ENCODE data around the gene PTGES3L. TPM values are rescaled to one million over a fixed set of nuclear protein-coding genes. Genes with fewer than 3 reads are reported as not detected.
A peak's percentile ranks its signal among the peaks of the same experiment; 100 is the strongest.

Gene PTGES3L
- total RNA-seq, result 1 to 10 TPM; 1.4 to 2.7 TPM

DNA sequence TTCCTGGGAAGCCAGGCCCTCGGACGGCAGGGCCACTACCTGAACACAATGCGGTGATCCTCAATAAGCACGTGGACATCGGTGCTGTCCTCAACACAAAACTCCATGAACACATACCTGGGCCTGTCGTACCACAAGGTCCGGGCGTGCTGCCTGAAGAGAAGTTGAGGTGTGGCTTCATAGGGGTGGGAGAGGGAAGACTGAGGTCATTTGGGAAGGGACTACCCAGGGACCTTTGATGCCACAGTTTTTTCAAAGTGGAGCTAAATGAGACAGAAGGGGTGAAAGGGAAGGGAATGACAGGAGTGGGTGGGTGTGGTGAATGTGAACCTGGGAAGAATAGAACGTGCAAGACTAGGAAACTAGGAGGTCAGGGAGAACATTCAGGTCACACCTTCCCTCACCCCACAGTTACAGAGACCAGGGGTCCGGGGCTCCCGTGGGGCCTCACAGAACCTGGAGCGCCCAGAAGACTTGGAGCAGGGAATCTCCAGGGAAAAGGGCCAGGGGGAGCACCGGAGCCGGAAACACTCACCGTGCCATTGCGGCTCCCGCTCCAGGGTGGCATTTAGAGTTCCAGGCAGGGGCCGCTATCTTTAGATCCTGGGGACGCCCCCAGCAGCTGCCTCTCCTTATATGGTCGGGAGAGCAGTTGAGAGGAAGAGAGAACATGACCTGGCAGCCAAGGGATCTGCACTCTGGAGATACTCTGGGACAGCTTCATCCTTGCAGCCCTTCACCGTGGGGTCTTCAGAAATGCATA lies at the start of gene PTGES3L:
TSS of gene PTGES3L (minus strand) at position 570 of the 763 bp plus-strand sequence. CDS start at position 543, 27 bp downstream.
- H3K36me3 Mint-ChIP-seq (ENCODE audit: low read depth), result peaks cover 46% of the 10 kb centered on the region
- H3K27me3 Mint-ChIP-seq, result no peaks in the 10 kb centered on the region
- peak within 1 kb of the TSS; percentile 93 for H3K4me3 Mint-ChIP-seq
- ATAC-seq (replicated peaks), result peak; percentile 76
- H3K9me3 Mint-ChIP-seq, result no peaks in the 10 kb centered on the region
- H3K4me1 Mint-ChIP-seq, result peaks cover 17% of the 10 kb centered on the region
- H3K27ac Mint-ChIP-seq, result peak within 1 kb of the TSS; percentile 95

DNA sequence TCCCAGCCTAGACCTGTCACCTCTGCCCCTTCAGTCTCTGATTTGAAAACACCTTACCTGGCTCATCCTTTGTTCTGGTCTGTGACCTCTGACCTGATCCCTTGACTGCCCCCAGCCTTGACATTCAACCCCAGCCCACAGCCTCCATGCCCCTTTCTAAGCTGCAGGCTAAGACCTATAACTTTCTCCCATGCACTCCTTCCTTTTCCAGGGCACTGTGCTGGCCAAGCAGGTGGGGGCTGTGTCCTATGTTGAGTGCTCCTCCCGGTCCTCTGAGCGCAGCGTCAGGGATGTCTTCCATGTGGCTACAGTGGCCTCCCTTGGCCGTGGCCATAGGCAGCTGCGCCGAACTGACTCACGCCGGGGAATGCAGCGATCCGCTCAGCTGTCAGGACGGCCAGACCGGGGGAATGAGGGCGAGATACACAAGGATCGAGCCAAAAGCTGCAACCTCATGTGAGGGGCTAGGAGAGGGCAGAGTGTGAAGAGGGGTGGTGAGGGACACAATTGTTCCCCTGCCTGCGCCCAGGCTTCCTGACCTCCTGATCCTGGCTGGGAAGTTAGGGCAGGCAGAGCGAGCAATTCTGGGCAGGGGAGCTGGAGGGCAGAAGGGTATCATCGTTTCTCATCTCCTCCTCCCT lies 48.5 kb upstream of the PTGES3L start:
- peaks cover 6% of the 10 kb centered on the region for H3K4me1 Mint-ChIP-seq
- no peak for ATAC-seq (replicated peaks)
- H3K27ac Mint-ChIP-seq, result no peak overlapping the region
- no peaks in the 10 kb centered on the region for H3K27me3 Mint-ChIP-seq
- no peak overlapping the region for H3K4me3 Mint-ChIP-seq
- no peaks in the 10 kb centered on the region for H3K9me3 Mint-ChIP-seq
- H3K36me3 Mint-ChIP-seq (ENCODE audit: low read depth), result no peaks in the 10 kb centered on the region

DNA sequence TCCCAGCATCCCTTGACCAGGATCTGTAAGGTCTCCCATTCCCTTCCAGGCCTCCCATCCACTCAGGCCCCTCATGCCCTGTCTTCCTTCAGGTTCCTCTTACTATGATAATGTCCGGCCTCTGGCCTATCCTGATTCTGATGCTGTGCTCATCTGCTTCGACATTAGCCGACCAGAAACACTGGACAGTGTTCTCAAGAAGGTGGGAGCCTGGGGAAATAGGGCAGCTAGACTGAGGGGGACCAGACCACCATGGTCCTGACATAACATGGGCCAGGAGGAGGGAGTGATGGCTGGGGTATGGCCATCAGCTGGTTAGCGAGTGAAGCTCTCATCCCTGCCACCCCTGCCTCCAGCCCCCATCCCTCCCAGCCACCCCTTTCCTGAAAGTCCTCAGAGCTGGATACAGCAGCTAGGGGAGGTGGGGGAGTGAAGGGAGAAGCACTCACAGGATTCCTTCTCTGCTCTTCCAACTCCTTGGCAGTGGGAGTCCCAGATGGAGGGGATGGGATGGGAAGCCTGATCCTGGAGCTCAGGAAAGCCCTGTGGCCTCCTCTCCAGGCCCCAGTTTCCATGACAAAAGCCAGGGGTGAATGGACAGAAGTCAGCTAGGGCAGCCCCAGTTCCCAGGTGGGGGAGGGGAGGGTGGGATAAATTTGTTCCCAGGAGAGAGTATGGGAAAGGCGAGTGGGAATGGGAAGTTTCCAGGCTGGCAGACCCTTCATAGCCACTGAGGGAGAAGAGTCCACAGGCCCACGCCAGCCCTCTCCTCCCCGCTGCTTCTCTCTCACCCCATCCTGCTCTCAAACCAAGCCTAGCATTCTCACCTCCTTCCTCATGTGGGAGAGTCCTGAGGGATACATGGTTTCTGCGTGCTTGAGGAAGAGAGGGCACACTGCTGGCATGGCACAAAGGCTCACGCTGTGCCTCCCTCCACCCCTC lies 47.5 kb upstream of the PTGES3L start:
- H3K27me3 Mint-ChIP-seq, result no peaks in the 10 kb centered on the region
- H3K9me3 Mint-ChIP-seq, result no peaks in the 10 kb centered on the region
- H3K36me3 Mint-ChIP-seq (ENCODE audit: low read depth), result no peaks in the 10 kb centered on the region
- ATAC-seq (replicated peaks), result no peak
- peaks cover 6% of the 10 kb centered on the region for H3K4me1 Mint-ChIP-seq
- H3K4me3 Mint-ChIP-seq, result no peak overlapping the region
- no peak overlapping the region for H3K27ac Mint-ChIP-seq

DNA sequence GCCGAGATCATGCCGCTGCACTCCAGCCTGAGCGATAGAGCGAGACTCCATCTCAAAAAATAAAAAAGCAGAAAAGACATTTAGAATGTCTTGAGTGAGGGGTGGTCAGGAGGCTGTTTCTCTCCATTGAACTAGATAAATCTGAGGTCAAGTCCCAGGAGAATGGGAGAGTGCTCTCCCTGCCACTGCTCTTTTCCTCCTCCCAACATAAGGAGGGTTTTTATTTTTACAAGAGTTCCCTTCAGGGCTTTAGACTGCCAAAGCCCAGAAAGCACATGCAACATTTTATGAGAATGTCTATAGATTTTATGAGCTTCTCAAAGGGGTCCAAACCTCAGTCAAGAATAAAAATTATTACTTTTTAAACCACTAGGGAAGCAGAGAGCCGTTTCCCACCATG lies 46.7 kb upstream of the PTGES3L start:
- no peak overlapping the region for H3K4me3 Mint-ChIP-seq
- ATAC-seq (replicated peaks), result no peak
- H3K9me3 Mint-ChIP-seq, result no peaks in the 10 kb centered on the region
- no peaks in the 10 kb centered on the region for H3K36me3 Mint-ChIP-seq (ENCODE audit: low read depth)
- H3K4me1 Mint-ChIP-seq, result peaks cover 6% of the 10 kb centered on the region
- no peak overlapping the region for H3K27ac Mint-ChIP-seq
- no peaks in the 10 kb centered on the region for H3K27me3 Mint-ChIP-seq

DNA sequence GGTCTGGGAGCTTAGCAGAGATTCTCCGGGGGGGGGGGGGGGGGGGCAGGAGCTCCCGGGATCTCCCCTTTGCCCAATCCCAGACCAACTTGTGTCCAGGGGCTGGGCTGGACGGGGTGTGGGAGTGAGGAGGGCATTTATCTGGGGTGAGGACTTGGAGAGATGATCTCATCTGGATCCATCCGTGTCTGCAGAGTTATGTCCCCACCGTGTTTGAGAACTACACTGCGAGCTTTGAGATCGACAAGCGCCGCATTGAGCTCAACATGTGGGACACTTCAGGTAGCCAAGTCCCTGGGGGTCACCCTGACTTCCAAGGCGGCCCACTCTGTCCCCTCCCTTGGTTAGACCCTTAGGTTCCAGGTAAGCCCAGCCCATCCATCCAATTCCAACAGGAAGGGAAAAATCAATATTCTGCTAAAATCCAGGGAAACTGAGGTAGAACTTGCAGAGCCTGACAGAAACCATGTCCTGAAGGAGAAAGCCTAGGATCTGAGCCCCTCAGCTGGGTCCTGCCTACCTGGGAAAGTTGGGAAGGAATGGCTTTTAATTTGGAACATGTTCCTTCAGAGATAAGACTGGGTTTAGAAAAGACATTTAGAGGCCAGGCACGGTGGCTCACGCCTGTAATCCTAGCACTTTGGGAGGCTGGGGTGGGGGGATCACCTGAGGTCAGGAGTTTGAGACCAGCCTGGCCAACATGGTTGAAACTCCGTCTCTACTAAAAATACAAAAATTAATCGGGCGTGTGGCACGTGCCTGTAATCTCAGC lies 46.1 kb upstream of the PTGES3L start:
- Mint-ChIP-seq H3K9me3 (no peaks in the 10 kb centered on the region), H3K27me3 (no peaks in the 10 kb centered on the region)

DNA sequence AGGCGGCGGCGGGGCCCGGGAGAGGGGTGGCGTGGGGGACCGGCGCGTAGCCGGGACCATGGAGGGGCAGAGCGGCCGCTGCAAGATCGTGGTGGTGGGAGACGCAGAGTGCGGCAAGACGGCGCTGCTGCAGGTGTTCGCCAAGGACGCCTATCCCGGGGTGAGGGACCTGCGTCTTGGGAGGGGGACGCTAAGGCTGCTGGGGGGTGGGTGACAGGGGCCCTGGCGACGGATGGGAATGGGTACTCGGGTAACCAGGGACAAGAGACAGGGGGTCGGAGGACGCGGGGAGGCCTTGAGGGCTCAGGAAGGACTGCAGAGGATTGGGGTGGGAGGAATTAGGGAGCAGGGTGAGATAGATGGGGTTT lies 45.4 kb upstream of the PTGES3L start:
- H3K4me3 Mint-ChIP-seq, result peak overlapping the region; percentile 90

More for the DNA sequence above, 46.1 kb upstream of the PTGES3L start:
- Mint-ChIP-seq H3K4me1 (peaks cover 6% of the 10 kb centered on the region), H3K36me3 (ENCODE audit: low read depth) (no peaks in the 10 kb centered on the region), H3K27ac (no peak overlapping the region), H3K4me3 (peak overlapping the region; percentile 90)
- no peak for ATAC-seq (replicated peaks)

DNA sequence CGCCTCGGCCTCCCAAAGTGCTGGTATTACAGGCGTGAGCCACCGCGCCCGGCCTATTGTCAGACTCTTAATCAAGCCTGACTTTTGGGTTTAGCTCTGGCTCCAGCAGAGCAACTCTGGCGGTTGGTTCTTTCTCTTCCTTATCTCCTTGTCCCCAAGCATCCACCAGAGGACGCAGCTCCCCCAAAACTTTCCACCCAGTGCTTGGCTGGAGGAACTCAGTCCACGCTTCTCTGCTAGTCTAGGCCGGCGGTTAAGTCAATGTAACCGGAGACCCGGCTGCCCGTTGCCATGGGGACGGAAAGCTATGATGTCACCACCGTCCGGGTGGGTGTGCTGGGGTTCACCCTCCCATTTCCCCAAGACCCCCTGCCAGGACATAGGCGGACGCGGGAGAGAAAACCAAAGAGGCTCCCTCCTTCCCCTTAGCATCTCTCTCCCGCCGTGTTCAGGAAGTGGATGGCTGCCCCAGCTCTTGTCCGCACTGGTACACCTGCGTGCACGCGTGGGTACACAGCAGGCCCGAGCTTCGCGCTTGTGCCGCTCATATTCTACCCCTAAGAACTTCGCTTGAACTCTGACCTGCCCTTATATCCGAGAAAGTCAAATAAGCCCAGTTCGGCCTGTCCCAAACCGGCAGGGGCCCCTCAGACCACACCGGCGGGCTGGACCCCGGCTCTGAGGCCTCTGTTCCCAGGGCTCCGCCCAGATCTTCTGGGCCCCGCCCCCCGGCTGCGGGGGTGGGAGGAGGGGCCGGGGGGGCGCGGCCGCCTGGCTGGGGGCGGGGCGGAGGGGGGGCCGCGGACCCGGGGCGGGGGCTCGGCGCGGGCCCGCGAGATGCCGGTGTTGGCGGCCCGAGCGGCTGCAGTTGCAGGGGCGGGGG lies 44.8 kb upstream of the PTGES3L start, which contains the start of gene RND2:
TSS of gene RND2 (plus strand) at position 825 of the 883 bp plus-strand sequence. CDS start 117 bp downstream, outside the sequence.
- ATAC-seq (replicated peaks), result peak; percentile 55
- no peaks in the 10 kb centered on the region for H3K27me3 Mint-ChIP-seq
- peak within 1 kb of the TSS; percentile 90 for H3K4me3 Mint-ChIP-seq
- peak within 1 kb of the TSS; percentile 87 for H3K27ac Mint-ChIP-seq
- H3K36me3 Mint-ChIP-seq (ENCODE audit: low read depth), result no peaks in the 10 kb centered on the region
- H3K9me3 Mint-ChIP-seq, result no peaks in the 10 kb centered on the region
- H3K4me1 Mint-ChIP-seq, result peaks cover 8% of the 10 kb centered on the region

More for the DNA sequence above, 45.4 kb upstream of the PTGES3L start:
- Mint-ChIP-seq H3K27ac (no peak overlapping the region), H3K27me3 (no peaks in the 10 kb centered on the region), H3K4me1 (peaks cover 6% of the 10 kb centered on the region), H3K36me3 (ENCODE audit: low read depth) (no peaks in the 10 kb centered on the region), H3K9me3 (no peaks in the 10 kb centered on the region)
- no peak for ATAC-seq (replicated peaks)

DNA sequence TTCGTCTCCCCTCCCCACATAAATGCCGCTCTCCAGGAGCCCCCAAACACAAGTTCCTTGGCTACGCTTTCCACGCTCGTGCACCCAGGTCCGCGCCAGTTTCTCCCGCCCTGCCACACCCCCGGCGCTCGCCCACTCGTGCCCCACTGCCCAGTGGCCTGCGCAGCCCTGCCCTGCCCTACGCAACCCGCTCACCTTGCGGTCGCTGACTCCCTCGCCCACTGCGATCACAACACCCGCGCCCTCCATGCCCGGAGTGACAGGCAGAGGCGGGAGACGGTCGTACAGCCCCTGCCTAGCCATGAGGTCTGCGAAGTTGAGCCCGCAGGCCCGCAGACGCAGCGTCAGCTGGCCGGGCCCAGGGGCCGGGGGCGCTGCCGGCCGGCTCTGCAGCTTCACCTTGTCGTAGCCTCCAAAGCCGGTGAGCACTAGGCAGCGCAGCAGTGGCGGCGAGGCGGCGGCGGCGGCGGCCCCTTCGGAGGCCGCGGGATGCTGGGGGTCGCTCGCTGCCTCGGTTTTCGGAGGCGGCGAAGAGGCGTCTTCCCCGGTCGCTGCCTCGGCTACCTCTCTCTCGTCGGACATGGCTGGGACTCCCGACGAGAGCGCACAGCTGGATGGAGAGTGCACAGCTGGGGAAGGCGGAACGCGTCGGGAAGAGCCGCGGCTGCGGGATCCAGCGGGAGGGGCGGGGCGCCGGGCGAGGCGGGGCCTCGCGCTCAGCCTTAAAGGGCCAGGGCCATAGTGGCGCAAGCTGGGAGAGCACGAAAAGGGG lies 42.0 kb upstream of the PTGES3L start, which contains the start of gene VAT1:
TSS of gene VAT1 (minus strand) at position 645 of the 772 bp plus-strand sequence. CDS start at position 582, 63 bp downstream.
- Mint-ChIP-seq H3K27ac (peak within 1 kb of the TSS; percentile 78), H3K4me3 (peak within 1 kb of the TSS; percentile 76), H3K27me3 (no peaks in the 10 kb centered on the region), H3K36me3 (ENCODE audit: low read depth) (no peaks in the 10 kb centered on the region), H3K9me3 (no peaks in the 10 kb centered on the region), H3K4me1 (peaks cover 21% of the 10 kb centered on the region)
- peak; percentile 79 for ATAC-seq (replicated peaks)

DNA sequence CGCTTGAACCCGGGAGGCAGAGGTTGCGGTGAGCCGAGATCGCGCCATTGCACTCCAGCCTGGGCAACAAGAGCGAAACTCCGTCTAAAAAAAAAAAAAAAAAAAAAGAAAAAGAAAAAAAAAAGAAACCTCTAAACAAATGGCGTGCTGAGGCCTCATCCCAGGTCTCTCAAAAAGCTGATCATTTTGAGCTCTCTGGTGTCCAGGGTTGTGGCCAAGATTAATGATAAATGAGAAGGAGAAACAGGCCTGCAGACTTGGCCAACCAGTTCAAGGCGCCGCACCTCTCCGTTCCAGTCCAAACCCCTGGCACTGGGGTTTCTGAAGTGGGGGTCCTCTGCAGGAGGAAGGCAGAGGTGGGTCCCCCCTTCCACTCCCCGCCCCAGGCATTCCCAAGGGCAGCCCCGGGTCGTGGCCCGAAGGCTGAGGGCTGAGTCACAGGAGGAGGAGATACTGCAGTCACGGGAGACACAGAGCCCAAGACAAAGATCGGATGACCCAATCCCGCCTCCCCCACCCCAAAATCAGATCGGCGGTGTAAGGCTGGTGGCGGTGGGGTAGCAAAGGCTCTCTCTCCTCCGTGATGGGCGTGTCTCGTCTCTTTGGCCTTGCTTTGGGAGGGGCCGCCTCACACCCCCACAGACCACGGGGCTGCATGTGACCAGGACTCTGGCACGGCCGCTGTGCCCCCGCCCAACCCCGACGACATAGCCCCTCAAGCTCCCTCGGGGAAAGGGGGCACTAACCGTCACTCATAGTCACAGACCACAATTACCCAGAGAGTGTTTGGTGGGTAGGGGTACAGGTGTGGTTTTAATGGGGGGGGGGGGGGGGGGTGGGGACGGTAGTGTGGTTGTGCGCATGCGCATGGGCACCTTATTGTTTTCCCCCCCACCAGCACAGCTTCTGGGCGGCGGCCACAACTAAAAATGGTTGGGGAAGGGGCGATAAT lies 41.2 kb upstream of the PTGES3L start:
- H3K27me3 Mint-ChIP-seq, result no peaks in the 10 kb centered on the region
- no peak for ATAC-seq (replicated peaks)
- no peaks in the 10 kb centered on the region for H3K9me3 Mint-ChIP-seq
- H3K4me1 Mint-ChIP-seq, result peaks cover 21% of the 10 kb centered on the region
- H3K36me3 Mint-ChIP-seq (ENCODE audit: low read depth), result no peaks in the 10 kb centered on the region
- H3K4me3 Mint-ChIP-seq, result peak overlapping the region; percentile 76
- peak overlapping the region; percentile 78 for H3K27ac Mint-ChIP-seq

DNA sequence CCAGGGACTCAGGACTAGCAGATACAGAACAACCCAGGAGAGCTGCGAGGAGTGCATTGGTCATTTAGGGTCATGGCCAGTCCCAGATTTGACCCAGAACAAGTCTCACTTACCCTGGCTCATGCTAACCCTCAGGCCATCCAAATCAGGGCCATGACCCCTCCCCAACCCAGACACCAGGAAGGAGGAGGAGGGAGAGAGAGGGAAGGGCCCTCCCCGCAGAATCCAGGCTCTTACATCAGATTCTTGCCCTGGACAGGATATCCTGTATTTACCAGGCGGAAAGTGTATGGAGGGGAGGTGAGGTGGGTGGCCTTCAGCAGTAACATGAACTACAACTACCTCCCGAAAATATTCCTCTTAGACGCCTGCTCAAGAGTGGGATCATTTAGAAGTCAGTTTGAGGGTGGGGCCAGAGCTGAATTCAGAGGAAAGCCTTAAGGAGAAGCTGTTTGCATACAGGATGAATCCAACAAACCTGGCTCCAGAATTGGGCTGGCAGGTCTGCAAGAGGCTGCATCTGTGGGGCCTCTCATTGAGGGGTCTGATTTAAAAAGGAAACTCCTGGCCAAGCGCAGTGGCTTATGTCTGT lies 40.2 kb upstream of the PTGES3L start:
- ATAC-seq (replicated peaks), result no peak
- Mint-ChIP-seq H3K27me3 (no peaks in the 10 kb centered on the region), H3K4me1 (peaks cover 25% of the 10 kb centered on the region), H3K4me3 (peak overlapping the region; percentile 76), H3K36me3 (ENCODE audit: low read depth) (peaks cover under 1% of the 10 kb centered on the region), H3K9me3 (no peaks in the 10 kb centered on the region), H3K27ac (peak overlapping the region; percentile 63)

DNA sequence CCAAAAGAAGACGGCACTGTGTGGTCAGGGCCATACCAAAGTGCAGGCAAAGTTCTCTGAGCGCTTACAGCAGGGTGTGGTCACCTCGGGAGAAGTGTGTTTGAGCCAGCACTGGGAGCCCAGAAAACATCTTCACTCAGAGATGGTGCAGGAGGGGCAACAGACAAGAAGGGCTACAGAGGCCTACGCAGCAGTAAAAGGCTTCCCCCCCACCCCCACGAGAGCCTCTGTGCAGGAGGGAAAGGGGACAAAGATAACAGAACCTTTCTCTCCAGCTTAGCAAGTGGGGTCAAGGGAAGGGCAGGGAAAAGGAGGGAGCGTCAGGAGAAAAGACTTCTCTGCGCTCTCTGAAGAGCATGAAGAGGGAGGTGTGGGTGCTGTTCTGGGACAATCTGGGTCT lies 39.5 kb upstream of the PTGES3L start:
- no peak for ATAC-seq (replicated peaks)
- H3K4me3 Mint-ChIP-seq, result peak overlapping the region; percentile 8

More for the DNA sequence above, 39.5 kb upstream of the PTGES3L start:
- Mint-ChIP-seq H3K27me3 (no peaks in the 10 kb centered on the region), H3K36me3 (ENCODE audit: low read depth) (peaks cover 8% of the 10 kb centered on the region), H3K4me1 (peaks cover 23% of the 10 kb centered on the region), H3K9me3 (no peaks in the 10 kb centered on the region), H3K27ac (peak overlapping the region; percentile 63)
